K562 treated with DMSO at 1 percent for 4 hours (cell line): ENCODE measurements around the gene ZNF215. TPM values are rescaled to one million over a fixed set of nuclear protein-coding genes. Genes with fewer than 3 reads are reported as not detected.

ENCODE experiments used
- total RNA-seq: library from RNA; unstranded; fragments of 300-600 nt; gene quantifications from 2 replicates; pipeline ENCODE4 v1.2.3, GENCODE V29; 2022; ENCODE audit not compliant: insufficient read depth

ZNF215 gene
- total RNA-seq: 2.6 and 3.6 TPM in 2 replicates

DNA sequence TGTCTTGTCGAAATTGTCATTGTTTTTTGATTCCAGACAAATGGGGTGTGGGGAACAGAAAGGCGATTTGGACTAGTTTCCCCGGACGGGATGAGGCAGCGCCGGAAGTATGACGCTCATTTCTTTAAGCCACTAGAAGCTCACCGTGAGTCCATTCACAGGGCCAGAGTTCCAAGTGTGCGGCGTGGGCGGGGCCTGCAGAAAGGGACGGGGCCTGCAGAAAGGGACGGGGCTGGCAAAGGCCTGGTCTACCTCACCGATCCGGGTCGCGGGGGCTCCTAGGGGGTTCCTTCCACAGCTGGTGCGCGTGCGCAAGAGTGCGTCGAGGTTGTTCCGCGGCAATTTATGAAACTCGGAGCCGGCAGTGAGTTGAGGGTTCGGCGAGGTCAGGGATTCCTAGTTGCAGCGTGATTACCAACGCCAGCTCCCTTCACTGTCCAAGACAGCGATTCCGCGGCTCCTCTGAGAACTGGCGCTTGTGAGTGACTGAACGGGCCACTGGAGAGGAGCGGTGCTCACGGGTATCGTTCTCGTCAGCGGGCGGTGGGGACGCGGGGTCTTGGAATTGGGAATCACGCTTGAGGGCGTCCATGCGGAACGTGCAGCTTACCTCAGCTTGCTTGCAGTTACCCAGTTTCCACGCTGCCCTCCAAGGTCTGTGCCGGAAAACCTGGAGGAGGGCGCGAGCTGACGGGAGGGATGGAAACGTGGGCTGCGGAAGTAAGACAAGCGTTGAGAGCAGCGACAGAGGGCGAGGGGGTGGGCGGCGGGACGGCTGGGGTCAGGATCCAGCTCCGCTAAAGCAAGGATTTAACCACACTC, at the start of gene ZNF215:
Gene ZNF215, plus strand, starts transcription at position 219 of the 822 bp plus-strand sequence. CDS start 5,847 bp downstream, outside the sequence.

GRCh38 chr11:6892400-6892799, 33.8 kb upstream of the ZNF215 start, which contains the start of gene OR2D2:
Gene OR2D2, minus strand, starts transcription at chr11:6892500. Its CDS starts 0 bp downstream, at chr11:6892500.

DNA sequence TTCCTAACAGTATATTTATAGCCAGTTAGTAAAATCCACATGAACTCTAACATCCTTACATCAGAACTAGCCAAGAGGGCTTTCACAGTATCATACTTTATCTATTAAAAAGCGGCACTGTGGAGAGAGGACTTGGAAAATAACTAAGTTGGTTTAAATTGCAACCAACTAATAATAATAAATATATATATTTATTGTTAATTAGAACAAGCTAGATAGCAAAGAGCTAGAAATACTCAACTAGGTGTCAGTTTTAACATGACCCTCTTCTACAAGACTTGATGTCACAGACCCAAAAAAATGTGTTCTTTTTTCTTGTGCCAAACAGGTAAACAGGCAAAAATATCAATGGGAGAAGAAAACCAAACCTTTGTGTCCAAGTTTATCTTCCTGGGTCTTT, 5.5 kb upstream of the ZNF215 start, which contains the start of gene OR2D3:
Gene OR2D3, plus strand, starts transcription at position 301 of the 400 bp plus-strand sequence. Its CDS starts 0 bp downstream, at position 301.

Other genes starting within 250 kb of the ZNF215 start
- 35.8 and 45.4 TPM in 2 replicates for gene MRPL17, start 243.1 kb upstream of the ZNF215 start, total RNA-seq
- 0.49 TPM in 1 of 2 replicates, not detected in the other for gene OR2AG2, start 154.4 kb upstream of the ZNF215 start, total RNA-seq
- not detected in 2 replicates for gene OR2AG1, start 143.4 kb upstream of the ZNF215 start, total RNA-seq
- not detected in 2 replicates for gene OR6A2, start 126.7 kb upstream of the ZNF215 start, total RNA-seq
- gene OR10A5, start 80.7 kb upstream of the ZNF215 start, total RNA-seq: not detected in 2 replicates
- gene OR10A2, start 63.4 kb upstream of the ZNF215 start, total RNA-seq: not detected in 2 replicates
- not detected in 2 replicates for gene OR10A4, start 49.8 kb upstream of the ZNF215 start, total RNA-seq
- gene OR2D2, start 33.9 kb upstream of the ZNF215 start, total RNA-seq: not detected in 2 replicates
- gene OR2D3, start 5.4 kb upstream of the ZNF215 start, total RNA-seq: not detected in 2 replicates
- gene ZNF214, start 93.9 kb downstream of the ZNF215 start, total RNA-seq: not detected in 2 replicates
- 0.31 TPM in 1 of 2 replicates, not detected in the other for gene NLRP14, start 94.1 kb downstream of the ZNF215 start, total RNA-seq
- gene RBMXL2, start 162.6 kb downstream of the ZNF215 start, total RNA-seq: not detected in 2 replicates